ELR (cell line): Measurements from ENCODE around the gene PIGM.

ENCODE experiments used
- DNase-seq: peaks from one replicate; pipeline ENCODE4 v3.0.0-alpha.2; 2015; ENCODE audit warnings: low read depth

The PIGM gene

GRCh38 chr1:160031365-160032164, at the start of gene PIGM:
TSS of gene PIGM (minus strand) at chr1:160031990. CDS start at chr1:160031739, 251 bp downstream.
- DNase-seq: peak; percentile 95

DNA sequence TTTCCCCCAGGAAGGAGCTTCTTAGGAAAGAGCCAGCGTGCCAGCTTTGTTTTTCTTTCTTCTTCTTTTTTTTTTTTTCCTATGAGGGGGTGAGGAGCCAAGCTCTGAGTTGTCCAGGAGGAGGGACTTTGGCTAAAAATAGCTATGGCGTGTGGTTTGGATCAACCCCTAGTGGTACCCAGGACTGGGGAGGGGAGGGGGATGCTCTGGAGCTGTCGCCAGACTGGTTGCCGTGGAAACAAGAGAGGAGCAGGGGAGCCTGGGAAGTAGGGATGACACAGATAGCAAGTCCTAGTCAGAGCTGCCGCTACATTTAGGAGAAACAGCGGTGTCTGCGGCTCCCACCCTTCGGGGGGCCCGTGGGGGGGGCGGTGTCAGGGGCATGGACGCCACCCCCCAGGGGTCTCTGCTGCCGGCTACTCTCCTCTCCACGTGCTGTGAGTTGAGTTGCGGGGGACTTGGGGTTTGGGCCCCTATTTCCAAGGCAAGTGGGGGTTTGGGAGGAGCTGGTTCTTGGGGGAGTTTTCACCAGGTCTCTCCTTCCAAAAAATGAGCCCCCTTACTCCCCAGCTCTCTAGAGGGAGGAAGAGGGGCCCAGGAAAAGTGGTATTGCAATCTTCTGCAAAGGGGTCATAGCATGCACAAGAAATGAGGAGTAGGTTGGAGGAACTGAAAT, 49.6 kb upstream of the PIGM start, which contains the start of gene KCNJ9:
Gene KCNJ9 (plus strand): TSS at position 278 of the 676 bp plus-strand sequence. CDS start 2,493 bp downstream, outside the sequence.
- DNase-seq: no peak

- no peak for DNase-seq
Measured at GRCh38 chr1:160080381-160081100, 48.8 kb upstream of the PIGM start.

- no peak for DNase-seq
Measured at GRCh38 chr1:160079448-160079847, 47.7 kb upstream of the PIGM start.

DNA sequence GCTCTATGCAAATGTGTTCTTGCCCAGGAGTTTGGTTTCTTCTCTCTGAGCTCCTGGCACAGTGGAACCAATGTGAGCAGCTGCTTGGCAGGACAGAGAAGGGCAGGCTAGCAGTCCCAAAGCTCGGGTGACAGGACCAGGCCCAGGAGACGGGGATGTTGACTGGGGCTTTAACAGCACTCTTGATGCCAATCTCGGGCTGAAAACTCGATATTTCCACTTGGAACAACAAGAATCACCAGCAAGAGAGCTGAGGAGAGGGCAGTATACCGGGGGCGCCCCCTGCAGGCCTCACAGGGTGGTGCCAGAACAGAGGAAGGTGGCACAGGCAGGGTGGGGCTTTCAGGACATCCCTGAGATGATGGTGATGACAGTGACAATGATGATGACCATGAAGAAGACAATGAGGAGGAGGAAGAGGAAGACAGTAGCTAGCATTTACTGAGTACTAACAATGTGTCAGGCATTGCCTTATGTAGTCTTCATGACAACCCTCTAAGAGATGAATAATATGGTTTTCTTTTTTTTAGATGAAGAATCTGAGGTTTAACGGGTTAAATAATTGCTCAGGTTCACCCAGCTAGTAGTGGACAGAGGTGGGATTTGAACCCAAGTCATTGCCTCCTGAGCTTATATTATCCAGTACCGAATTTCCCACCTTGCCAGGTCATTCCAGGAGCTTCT, 46.9 kb upstream of the PIGM start:
- DNase-seq: peak; percentile 44

GRCh38 chr1:160077486-160077885, 45.7 kb upstream of the PIGM start:
- DNase-seq: no peak

DNA sequence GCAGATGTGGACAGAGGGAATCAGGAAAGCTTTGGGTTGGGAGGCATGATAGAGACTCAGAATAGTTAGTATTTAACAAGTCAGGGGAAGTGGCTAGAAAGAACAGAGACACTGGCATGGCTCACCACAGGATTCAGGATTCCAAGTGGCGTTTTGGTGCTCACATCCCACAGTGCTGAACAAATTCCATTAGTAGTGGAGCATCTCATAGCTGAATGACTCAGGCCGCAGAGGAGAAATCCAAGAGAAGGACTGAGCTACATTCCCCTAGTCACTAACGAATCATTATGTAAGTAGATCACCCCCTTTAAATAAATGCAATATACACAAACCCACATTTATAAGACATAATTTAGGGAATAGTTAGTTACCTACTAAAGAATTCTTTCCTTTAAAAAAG, 44.5 kb upstream of the PIGM start:
- peak; percentile 10 for DNase-seq

DNA sequence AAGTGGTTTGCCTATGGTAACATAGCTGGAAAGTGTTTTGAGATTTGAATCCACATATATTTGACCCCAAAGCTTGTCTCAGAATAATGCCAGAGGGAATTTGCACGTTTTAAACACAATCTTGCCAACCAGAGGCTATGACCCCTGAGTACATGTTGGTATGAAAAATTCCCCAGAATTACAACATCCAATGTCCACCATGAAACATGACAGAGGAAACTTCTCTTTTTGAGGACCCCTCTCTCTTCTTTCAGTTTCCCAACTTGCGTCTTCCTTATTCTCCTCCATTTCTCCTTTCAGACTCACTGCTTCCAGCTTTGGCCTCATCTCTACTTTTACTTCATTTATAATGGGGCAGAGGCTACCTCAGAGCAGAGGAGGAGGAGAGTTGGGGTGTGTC, 44.0 kb upstream of the PIGM start:
- no peak for DNase-seq

GRCh38 chr1:160074865-160075264, 43.1 kb upstream of the PIGM start:
- no peak for DNase-seq

DNA sequence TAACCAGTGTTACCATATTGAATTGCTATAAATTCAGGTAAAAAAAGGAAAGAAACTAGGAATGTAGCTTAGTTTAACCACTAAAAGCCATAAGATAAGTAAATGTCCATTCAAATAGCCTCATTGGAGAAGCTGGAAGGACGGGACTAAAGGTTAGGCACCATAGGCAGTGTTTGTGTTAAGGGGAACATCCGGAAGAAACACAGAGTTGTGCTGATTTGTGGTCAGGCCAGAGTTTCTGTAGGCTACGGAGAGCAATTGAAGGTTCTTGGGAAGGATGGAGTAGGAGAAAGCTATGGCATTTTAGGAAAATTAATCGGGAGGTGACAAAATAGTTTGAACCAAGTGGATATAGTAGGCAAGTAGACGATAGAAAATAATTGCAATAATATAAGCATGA, 39.5 kb upstream of the PIGM start:
- no peak for DNase-seq

- DNase-seq: peak; percentile 62
Measured at GRCh38 chr1:160070243-160071163, 38.7 kb upstream of the PIGM start.

DNA sequence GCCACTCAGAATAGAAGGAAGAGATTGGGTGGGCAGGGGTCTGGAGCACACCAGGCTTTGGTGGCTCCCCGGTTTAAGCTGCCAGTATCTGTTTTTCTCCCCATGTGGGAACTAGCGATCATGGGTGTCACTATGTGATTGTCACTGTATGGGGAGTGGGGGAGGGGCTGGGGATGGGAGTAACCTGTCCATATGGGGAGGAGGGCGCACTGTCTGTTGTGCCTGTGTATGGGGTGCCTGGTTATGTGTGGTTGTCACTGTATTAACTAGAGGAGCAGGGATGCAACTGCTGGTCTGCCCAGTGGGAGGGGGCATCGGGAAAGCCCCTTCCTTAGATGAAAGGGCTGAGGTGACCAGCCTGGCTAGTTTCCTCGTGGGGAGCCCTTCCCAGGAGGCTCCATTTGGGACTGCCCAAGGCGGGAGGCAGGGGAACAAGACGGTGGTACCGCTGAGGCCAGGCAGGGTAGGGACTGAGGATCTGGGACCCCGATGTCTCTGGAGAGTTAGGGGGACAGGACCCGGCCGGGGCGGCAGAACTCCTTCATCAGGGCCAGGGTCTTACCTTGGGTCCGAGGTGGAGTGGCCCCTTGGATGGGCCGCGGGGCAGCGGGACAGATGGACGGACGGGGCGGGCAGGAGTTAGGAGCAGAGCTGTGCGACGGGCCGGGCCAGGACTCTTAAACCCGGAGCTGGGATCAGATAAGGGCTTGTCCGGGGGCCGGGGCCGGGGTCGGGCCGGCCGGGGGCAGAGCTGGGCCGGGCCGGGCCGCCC, 37.9 kb upstream of the PIGM start, which contains the start of gene KCNJ10:
Gene KCNJ10 (minus strand): TSS at position 701 of the 772 bp plus-strand sequence. CDS start 27,628 bp downstream, outside the sequence.
- DNase-seq: no peak

DNA sequence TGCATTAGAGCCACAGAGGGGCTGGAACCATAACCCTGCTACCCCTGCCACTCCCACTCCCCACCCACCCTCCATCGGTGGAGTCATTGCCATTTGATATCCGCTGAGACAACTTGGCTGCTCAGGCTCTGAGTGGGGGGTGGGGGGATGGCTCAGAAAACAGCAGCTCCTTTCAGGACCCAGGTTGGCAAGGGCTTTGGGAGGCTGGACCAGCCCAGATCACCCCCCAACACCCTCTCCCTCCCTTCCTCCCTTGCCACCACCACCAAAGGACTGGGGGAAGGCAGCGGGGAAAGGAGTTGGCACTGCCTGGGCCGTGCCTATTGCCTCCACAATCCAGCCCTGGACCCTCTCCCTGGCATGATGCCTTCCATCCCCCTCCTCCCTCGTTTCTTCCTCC, 36.4 kb upstream of the PIGM start:
- no peak for DNase-seq

DNA sequence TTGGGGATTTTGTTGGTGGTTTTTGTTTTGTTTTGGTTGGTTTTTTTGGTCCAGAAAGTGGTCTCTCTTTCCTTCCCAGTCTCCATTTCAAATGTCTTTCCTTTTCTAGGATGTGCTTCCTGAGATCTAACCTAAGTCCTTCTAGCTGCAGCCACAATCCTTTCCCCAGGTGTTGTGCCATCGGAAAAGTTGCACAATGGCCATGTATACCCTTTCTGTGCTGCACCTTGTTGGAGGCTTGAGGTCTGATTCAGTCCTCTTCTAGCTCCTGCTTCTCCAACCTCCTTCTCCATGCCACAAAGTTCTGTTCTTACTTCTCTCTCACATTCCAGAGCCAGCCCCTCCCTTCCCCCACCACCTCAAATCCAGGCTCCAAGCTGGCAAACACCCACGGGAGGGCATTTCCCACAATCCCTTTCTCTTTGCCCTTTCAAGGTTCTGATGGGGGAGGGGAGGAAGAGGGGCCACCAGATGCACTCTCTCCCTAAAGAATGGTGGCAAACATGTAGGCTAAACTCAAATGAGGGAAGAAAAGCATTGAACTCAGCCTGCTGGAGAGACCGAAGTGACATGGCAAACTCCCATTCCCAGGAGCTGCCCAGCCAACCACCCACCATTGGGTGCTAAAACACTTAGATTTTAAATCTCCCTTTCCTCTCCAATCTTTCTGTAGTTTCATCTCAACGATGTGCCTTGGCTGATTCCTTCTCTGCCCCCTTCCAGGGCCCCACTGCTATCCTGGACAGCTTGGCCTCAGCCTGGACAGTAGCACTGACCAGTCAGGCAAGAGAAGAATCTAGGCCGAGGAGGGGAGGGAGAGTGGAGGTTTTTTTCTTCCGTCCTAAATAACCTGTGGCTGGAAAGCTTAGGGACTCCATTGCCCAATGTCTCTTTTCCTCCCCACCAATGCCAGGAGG, 35.3 kb upstream of the PIGM start:
- DNase-seq: no peak

- no peak for DNase-seq
Measured at GRCh38 chr1:160064746-160065145, 33.0 kb upstream of the PIGM start.

DNA sequence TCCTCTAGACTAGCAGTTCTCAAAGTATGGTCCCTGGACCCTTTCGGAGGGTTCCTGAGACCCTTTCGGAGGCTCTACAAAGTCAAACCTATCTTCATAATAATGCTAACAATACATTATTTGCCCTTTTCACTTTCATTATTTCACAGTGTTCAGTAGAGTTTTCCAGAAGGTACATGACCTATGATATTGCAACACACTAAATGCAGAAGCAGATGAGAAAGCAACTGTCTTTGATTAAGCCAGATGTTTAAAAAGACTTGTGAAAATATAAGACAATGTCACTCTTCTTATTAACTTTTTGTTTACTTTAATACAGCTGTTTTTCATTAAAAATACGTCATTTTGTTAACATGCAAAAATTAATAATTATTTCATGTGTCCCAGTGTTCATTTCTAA, 32.4 kb upstream of the PIGM start:
- DNase-seq: no peak

- no peak for DNase-seq
Measured at GRCh38 chr1:160063176-160063575, 31.4 kb upstream of the PIGM start.

DNA sequence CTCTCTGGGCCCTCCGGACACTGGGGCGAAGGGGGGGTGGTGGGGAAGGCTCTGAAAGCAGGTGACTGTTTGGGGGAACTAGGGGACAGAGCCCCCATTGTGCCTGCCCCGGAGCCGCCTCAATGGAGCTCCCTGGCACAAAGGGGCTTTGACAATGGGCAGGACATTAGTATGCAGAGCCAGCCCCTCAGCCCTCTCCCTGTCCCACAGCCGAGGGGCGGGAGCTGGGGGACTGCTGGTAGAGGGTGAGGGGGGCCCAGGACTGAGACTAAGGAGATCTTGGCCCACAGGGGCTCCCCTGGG, 30.4 kb upstream of the PIGM start:
- DNase-seq: no peak
